RWPE2 (cell line): ENCODE results near the gene OXER1.

ENCODE experiments used
- ATAC-seq: fragments of 200-7000 bp; cut with Tn5 transposase; 3 replicates; pipeline ENCODE4 v1.9.1; 2021; ENCODE audit warnings: low read depth
- DNase-seq: peaks from one replicate; pipeline ENCODE4 v3.0.0-alpha.2; 2020; ENCODE audit warnings: low spot score
- H3K27ac ChIP-seq: fragments of 450-650 bp; 2 replicates; pipeline ENCODE4 v1.5.1; 2017; ENCODE audit warnings: mild to moderate bottlenecking; ENCODE audit not compliant: poor library complexity, severe bottlenecking
- H3K27me3 ChIP-seq: fragments of 250-450 bp; sonication (Bioruptor Pico); 2 replicates; pipeline ENCODE4 v1.5.1; 2021; ENCODE audit warnings: mild to moderate bottlenecking, moderate library complexity; ENCODE audit not compliant: insufficient read depth, poor library complexity, severe bottlenecking
- H3K36me3 ChIP-seq: fragments of 250-450 bp; sonication (Bioruptor Pico); 2 replicates; pipeline ENCODE4 v1.5.1; 2020; ENCODE audit warnings: low read depth, mild to moderate bottlenecking, moderate library complexity
- H3K4me1 ChIP-seq: fragments of 250-450 bp; sonication (Bioruptor Pico); 2 replicates; pipeline ENCODE4 v1.5.1; 2021; ENCODE audit warnings: mild to moderate bottlenecking, moderate library complexity; ENCODE audit not compliant: insufficient read depth, poor library complexity, severe bottlenecking
- H3K4me3 ChIP-seq: fragments of 250-450 bp; sonication (Bioruptor Pico); 2 replicates; pipeline ENCODE4 v1.5.1; 2021; ENCODE audit warnings: mild to moderate bottlenecking, moderate library complexity; ENCODE audit not compliant: severe bottlenecking
- H3K9me3 ChIP-seq: fragments of 250-450 bp; sonication (Bioruptor Pico); 2 replicates; pipeline ENCODE4 v1.5.1; 2021; ENCODE audit warnings: mild to moderate bottlenecking, moderate library complexity; ENCODE audit not compliant: severe bottlenecking
- TF ChIP-seq, protein P1 (sequence below): fragments of 450-650 bp; IDR thresholded peaks from one replicate; pipeline ENCODE4 v1.5.1; 2017; ENCODE audit warnings: mild to moderate bottlenecking, moderate library complexity; ENCODE audit not compliant: poor library complexity, severe bottlenecking

OXER1 gene

DNA sequence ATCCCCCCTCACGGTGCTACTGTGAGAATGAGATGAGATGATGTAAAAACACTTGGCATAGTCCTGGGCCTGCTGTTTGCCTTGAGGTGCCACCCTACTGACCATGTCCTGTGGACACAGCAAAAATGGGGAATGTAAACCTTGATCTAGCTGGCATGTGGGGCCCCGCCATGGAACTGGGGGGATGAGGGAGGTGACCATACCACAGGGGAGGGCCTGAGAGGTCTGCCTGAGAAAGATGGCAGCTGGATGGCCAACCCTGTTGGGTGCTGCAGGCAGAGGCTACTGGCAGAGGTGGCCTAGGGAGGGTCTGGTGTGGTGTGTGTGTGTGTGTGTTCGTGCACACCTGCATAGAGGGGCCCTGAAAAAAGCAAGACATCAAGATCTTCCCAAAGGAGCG, 27.7 kb upstream of the OXER1 start:
- no peak overlapping the region for H3K4me3 ChIP-seq
- H3K4me1 ChIP-seq = peaks cover 11% of the 10 kb centered on the region
- TF ChIP-seq, protein P1, sequence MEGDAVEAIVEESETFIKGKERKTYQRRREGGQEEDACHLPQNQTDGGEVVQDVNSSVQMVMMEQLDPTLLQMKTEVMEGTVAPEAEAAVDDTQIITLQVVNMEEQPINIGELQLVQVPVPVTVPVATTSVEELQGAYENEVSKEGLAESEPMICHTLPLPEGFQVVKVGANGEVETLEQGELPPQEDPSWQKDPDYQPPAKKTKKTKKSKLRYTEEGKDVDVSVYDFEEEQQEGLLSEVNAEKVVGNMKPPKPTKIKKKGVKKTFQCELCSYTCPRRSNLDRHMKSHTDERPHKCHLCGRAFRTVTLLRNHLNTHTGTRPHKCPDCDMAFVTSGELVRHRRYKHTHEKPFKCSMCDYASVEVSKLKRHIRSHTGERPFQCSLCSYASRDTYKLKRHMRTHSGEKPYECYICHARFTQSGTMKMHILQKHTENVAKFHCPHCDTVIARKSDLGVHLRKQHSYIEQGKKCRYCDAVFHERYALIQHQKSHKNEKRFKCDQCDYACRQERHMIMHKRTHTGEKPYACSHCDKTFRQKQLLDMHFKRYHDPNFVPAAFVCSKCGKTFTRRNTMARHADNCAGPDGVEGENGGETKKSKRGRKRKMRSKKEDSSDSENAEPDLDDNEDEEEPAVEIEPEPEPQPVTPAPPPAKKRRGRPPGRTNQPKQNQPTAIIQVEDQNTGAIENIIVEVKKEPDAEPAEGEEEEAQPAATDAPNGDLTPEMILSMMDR = no peak
- no peaks in the 10 kb centered on the region for H3K9me3 ChIP-seq
- DNase-seq = no peak
- peaks cover 13% of the 10 kb centered on the region for H3K27me3 ChIP-seq
- no peaks in the 10 kb centered on the region for H3K36me3 ChIP-seq
- no peak overlapping the region for H3K27ac ChIP-seq
- no peak for ATAC-seq

DNA sequence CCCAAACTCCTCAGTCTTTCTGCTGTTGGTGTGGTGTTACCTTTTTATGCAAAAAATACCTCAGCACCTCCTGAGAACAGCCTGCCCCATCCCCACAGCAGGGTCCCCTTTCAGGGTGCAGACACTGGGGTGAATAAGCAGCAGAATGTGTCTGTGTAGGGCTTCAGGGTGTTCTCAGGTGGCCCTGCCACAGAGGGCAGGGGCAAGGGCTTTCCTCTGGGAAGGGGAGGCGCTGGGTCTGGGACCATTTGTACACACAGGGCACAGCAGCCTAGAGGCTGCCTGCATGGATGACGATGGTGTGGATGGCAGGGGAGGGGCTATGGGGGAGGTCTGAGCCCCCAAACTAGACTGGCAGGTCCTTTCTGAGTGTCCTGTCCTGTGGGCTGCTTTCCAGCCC, 25.8 kb upstream of the OXER1 start:
- H3K4me1 ChIP-seq = no peaks in the 10 kb centered on the region
- H3K9me3 ChIP-seq = no peaks in the 10 kb centered on the region
- peaks cover 13% of the 10 kb centered on the region for H3K27me3 ChIP-seq
- DNase-seq (no peak), ATAC-seq (no peak)
- H3K36me3 ChIP-seq = no peaks in the 10 kb centered on the region
- no peak overlapping the region for H3K4me3 ChIP-seq
- TF ChIP-seq, protein P1 = no peak
- no peak overlapping the region for H3K27ac ChIP-seq

DNA sequence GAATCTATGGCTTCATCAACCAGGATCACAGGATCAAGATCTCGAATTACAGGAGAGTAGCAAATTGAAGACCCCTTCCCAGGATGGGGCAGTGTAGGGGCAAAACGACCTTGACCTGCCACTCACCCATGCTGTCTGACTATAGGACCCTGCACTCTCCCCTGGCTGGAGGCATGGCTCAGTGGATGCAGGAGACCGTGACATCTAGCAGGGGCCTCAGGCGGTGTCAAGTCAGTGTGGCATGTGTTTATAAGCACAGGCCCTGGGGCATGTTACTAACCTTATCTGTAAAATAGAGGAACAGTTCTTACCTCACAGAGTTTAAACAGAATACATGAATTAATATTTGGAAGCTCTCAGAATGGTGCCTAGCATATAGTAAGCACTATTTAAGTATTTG, 24.9 kb upstream of the OXER1 start:
- TF ChIP-seq, protein P1 = no peak
- H3K36me3 ChIP-seq = no peaks in the 10 kb centered on the region
- ATAC-seq (no peak), DNase-seq (no peak)
- H3K4me1 ChIP-seq = no peaks in the 10 kb centered on the region
- H3K4me3 ChIP-seq = no peak overlapping the region
- H3K27me3 ChIP-seq = peaks cover 13% of the 10 kb centered on the region
- H3K9me3 ChIP-seq = no peaks in the 10 kb centered on the region
- no peak overlapping the region for H3K27ac ChIP-seq

DNA sequence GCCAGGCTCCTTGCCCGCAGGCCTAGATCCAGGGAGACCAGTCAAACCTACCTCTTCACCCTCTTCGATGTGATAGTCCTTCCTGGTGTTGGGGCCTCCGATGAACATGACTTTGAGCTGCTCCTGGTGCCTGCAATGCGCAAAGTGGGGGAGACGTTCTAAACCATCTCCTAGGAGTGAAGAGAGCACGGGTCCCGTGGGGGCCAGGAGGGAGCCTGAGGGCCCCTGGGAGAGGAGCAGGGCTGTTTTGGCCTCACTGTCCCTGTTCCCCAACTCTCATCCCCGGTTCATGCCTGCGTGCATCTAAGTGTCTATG, 24.5 kb upstream of the OXER1 start:
- DNase-seq = no peak
- no peaks in the 10 kb centered on the region for H3K4me1 ChIP-seq
- TF ChIP-seq, protein P1 = no peak

DNA sequence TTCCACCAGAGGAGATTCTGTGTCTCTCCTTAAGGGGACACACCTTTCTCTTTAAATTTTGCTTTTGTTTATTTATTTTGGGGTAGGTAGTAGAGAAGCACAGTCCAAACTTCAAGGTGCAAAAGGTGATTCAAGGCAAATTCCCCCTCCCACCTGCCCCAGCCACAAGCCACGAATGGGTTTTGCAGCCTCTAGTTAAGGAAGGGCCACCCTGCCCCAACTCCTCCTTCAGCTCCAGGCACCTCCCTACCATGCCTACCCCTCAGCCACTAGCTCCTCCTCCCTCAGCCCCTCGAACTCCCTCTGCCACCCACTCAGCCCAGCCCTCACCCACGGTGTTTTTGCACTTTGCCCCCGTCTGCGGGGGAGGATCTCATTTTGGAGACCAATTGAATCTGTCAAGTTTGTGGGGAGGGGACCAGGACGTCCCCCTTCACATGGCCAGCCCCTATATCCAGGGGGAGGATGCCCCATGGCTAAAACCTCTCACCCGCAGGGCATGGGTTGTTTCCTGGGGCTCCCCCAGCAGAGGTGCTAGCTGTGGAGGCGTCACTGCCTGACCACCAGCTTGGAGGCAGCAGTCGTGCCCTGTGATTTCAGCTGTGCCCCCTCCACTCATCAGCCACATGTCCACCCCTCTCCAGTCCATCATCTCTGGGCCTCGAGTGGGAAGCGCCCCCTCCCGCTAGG, 24.0 kb upstream of the OXER1 start:
- ATAC-seq (no peak), DNase-seq (no peak)
- Histone ChIP-seq H3K36me3 (no peaks in the 10 kb centered on the region), H3K4me1 (no peaks in the 10 kb centered on the region), H3K9me3 (no peaks in the 10 kb centered on the region), H3K27ac (no peak overlapping the region), H3K4me3 (no peak overlapping the region), H3K27me3 (peaks cover 9% of the 10 kb centered on the region)
- TF ChIP-seq, protein P1 = no peak

More for the DNA sequence above, 24.5 kb upstream of the OXER1 start:
- Histone ChIP-seq H3K27me3 (peaks cover 13% of the 10 kb centered on the region), H3K9me3 (no peaks in the 10 kb centered on the region), H3K4me3 (no peak overlapping the region), H3K36me3 (no peaks in the 10 kb centered on the region), H3K27ac (no peak overlapping the region)
- ATAC-seq = no peak
